Activated T-helper 1 cell treated with Interleukin-2 at 50 U/mL for 16 hours (primary cell): ENCODE measurements around the gene ABCB1.

Experiments
- DNase-seq: peaks from one replicate; pipeline ENCODE4 v3.0.0-alpha.2; 2020; ENCODE audit warnings: low read depth

ABCB1 gene

DNA sequence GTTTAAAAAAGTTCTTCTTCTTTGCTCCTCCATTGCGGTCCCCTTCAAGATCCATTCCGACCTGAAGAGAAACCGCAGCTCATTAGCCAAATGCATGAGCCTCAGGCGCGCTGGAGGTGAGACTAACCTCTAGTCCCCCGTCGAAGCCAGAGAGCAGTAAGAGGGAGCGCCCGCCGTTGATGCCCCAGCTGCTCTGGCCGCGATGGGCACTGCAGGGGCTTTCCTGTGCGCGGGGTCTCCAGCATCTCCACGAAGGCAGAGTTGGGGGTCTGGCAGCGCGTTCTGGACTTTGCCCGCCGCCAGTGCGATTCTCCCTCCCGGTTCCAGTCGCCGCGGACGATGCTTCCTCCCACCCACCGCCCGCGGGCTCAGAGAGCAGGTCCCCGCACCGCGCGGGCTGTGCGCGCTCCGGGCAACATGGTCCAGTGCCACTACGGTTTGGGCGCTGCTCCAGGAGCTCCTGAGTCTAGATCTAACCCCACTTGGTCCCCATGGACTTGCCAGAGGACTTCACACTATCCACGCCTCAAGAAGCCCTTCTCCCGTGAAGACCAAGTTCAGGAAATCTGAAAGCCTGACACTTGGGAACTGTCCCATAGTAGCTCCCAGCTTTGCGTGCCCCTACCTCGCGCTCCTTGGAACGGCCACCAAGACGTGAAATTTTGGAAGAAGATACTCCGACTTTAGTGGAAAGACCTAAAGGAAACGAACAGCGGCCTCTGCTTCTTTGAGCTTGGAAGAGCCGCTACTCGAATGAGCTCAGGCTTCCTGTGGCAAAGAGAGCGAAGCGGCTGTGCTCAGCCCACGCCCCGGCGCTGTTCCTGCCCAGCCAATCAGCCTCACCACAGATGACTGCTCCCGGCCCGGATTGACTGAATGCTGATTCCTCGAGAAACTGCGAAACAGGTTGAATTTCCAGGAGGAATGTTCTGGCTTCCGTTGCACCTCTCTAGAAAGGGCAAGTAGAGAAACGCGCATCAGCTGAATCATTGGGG is at the start of gene ABCB1:
Gene ABCB1 (minus strand): TSS at position 755 of the 995 bp plus-strand sequence. CDS start 700 bp downstream, at position 55.
- peak; percentile 13 for DNase-seq

DNA sequence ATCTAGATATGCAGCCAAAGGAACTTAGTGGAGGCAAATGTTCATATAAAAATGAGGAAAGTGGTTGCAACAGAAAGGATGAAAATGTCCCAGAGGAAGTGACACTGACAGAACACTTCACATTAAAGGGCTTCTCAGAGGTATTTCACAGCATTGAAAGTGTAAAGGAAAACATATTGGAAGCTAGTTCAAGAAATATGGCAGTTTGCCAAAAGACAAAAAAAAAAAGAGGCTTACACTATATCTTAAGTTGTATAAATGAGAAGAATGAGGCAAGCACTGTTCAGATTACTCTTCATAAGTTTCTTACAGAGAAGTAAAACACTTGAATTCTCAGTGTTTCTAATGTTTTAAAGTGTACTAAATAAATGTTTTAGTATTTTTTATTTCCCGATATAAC is 47.6 kb upstream of the ABCB1 start:
- DNase-seq: no peak

DNA sequence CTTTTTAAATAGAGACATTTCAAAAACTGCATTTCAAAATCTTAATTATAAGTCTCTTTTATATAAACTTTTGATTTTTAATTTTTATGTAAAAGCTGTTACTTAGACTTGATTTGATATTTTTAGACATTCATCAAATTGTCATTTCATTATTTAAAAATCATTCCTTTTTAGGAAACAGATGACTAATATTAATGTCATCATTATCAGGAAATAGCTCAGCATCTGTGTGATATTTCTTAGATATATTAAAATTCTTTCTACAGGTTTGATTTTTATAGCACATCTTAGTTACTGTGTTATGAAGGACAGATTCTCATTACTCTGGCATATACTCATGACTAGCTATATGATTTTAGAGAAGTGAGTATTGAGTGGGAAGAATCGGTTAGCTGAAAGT is 44.8 kb upstream of the ABCB1 start:
- DNase-seq: no peak

DNA sequence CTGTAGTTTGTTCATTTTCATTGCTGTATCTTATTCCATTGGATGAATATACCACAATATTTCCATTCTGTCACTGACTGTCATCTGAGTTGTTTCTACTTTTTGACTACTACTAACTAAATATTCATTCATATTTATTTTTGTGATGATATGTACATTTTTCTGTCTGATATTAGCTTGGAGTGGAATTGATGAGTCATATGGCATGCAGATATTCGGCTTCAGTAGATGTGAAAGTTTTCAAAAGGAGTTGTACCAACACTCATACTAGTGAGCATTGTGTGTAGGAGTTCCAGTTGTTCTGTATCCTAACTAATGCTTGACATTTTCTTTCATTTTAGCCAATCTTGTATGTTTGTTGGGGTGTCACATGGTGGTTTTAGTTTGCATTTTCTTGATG is 35.2 kb upstream of the ABCB1 start:
- no peak for DNase-seq

DNA sequence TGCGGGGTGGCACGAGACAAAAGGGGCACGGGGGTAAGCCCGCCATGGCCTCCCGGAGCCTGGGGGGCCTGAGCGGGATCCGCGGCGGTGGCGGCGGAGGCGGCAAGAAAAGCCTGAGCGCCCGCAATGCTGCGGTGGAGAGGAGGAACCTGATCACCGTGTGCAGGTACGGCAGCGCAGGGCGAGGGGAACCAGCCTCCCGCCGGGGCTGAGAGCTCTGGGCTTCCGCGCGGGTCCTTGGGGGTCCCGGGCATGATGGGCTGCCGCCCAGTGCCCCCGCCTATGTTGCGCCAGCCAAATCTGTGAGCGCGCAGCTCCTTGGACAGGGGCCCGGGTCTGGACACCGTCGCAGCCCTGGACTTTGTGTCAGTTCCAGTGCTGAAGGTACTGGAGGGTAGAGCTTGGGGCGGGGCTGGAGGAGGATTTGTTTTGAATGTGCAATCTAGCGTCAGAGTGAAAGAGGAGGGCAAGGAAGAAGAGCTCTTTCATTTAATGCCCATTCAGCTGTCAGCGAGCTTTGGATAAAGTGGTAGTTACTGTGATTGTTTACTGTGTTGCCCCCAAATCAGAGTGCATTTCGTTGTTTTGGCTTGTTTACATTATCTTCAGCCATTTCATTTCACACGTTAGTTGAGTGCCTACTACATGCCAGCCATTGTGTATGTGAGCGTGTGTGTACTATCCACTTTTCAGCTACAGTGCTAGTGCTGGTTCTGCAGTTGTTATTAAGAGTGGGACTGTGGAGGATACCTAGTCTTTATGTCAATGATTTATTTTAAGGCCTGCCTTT is 28.3 kb upstream of the ABCB1 start:
- no peak for DNase-seq

DNA sequence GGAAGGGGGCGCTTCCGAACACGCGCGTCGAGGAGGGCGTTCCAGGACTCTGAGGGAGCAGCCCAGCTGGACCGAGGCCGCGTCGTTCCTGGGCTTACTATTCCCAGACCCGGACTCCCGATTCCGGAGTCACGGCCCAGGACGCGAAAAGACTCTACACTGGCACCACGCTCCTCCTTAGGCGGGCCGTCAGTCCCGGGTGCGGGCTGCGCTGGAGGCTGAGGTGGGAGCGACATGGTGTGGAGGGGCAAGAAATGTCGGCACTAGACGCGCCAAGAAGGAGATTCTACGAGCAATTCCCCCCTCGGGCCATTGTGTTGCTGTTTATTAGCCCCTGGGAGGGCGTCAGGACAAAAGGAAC is 26.9 kb upstream of the ABCB1 start:
- DNase-seq: no peak

DNA sequence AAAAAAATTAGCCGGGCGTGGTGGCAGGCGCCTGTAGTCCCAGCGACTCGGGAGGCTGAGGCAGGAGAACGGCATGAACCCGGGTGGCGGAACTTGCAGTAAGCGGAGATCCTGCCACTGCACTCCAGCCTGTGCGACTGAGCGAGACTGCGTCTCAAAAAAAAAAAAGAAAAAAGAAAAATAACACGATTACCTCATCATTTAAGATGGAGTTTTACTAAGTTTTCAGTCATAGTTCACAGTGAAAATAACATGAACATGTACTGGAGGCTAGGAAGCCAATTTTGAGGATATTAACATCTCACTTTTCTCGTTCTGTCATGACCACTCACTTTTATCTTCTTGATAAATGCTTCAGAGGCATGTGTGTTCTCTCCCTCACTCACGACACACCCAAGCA is 24.4 kb upstream of the ABCB1 start:
- no peak for DNase-seq

DNA sequence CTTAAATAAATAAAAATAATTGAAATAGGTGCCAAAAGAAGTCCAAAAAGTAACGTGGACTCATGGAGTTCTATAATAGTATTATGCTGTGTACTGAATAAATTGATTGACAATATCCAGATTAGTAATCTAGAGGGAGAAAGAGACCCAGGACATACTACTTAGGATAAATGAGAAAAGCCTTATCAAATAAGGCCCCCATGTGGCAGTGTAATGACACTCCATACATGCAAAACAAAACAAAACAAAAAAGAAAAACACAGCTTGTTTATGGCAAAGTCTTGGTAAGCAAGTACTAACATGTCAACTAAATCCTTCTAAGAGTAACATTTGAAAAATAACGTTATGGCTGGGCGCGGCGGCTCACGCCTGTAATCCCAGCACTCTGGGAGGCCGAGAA is 23.9 kb upstream of the ABCB1 start:
- DNase-seq: no peak

DNA sequence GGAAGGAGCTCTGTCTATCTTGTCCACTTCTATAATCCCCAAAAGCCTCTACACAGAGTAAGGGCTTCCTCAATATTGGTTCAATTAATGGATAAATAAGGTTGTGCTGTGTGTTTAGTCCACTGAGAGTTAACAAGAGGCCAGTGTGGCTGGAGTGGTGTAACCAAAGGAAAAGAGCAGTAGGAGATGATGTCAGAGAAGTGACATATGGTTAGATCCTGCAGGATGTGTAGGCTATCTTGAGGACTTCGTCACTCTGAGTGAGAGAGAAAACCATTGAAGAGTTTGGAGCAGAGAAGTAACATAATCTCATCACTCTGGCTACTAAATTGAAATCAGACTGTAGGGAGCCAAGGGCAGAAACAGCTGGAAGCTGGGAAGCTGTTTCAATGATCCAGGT is 14.5 kb upstream of the ABCB1 start:
- DNase-seq: no peak

DNA sequence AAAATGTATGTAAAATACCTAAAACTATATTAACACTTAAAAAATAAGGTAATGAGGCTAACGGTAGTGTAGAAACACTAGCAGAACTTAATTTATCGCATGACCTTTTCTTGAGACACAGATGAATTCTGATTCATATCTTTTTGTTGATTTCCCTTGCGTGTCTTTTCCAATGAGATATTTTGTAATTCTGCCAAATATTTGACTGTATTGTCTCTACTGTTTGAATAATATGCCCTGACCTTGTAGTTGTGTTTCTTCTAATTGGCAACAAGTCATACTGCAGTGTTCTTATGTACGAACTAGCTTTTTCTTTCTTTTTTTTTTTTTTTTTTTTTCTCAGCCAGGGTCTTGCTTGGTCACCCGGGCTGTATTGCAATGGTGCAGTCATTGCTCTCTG is 9.2 kb upstream of the ABCB1 start:
- no peak for DNase-seq

DNA sequence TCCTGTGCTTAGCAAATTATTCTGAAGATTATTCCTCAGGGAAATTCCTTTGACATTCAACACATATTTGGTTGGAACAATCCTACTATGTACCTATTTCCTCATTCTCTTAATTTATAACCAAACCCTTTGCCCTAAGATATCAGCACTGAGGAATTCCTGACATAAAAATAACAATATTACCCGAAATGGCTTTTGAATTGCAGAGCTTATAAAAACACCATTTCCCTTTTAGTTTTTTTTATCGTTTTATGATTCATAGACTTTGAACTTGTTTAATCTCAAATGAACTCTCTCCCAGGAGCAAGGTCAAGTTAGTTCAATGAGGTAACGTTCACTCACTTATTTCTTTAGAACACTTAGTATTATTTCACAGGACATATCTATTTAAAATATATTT is 7.7 kb upstream of the ABCB1 start:
- DNase-seq: no peak

DNA sequence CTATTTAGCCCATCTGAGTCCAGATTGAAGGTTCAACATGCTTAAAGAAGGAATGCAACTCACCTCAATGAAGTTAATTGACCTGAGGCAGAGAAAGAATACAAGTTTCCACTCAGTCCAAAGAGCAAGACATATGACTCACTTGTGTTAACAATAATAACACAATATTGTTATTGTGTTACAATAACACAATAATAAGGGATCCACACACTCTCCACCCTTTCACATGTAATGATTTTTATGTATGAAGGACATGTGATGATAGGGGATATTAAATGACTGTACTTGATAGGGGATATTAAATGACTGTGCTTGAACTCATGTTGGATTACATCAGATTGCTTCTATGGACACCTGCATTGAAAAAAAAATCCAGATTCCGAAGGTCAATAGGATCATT is 3.6 kb upstream of the ABCB1 start:
- no peak for DNase-seq

DNA sequence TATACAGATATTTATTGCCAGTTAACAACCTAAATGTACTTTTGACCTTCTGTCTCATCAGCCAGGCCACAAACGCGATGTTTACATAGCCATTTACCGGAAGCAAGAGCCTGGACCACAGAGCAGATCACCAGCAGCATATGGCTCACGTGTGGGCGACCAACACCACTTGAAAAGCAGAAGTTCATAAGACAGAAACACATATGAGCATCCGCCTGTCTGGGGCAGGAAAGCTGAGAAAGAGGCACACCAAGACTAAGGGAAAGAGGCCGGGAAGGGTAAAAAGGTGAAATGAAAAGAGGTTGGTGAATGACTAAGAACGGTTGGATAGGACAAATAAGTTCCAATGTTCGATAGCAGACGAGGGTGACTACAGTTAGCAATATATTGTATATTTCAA is 1.3 kb downstream of the ABCB1 start:
- DNase-seq: peak; percentile 4

DNA sequence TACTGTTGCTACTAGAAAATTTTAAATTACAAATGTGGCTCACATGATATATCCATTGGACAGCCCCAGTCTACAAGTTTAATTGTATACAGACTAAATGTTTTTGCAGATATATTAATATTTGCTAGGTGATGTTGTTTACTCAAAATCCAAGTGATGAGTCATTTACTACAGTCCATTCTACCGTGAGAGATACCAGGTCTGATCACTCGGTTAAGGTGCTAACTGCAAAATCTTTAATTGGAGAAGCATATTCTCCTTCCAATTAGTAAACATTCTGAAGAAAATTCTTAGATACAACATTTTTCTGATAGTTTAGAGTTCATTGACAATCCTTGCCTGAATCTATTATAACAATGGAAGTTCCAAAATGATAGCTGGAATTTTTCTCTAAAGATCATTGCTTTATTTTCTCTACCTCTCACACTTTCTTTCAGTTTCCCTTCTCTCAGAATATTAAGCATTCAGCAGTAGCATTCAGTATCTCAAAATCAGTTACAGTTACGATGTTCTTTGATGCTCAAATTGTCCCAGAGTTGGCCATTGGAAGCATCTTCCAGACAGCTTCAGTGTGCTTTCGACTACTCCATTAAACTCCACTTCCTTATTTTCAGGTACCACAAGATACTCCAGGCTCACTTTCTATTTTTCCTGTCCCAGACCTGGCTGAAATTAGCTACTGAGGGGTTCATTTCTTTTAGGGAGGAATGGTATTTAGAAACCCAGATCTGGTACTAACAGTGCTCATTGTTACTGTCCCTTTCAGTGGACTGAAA is 2.3 kb downstream of the ABCB1 start:
- DNase-seq: no peak

DNA sequence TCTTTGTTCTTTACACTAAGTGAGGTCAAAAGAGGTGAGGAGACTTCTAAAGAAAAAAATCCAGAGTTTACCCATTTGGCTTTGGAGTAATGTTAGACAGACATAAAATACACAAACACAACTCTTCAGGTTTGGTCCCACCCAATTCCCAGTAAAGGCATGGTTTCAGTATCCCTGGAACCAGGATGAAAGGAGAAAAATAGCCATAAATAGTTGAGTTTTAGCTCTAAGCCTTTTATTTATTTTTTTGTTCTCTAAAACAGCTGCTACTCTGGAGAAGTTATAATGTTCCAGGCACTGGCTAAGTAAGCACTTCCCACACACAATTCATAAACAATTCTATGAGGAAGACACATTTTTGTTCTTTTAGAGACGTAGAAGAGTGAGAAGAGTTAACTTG is 4.0 kb downstream of the ABCB1 start:
- no peak for DNase-seq

DNA sequence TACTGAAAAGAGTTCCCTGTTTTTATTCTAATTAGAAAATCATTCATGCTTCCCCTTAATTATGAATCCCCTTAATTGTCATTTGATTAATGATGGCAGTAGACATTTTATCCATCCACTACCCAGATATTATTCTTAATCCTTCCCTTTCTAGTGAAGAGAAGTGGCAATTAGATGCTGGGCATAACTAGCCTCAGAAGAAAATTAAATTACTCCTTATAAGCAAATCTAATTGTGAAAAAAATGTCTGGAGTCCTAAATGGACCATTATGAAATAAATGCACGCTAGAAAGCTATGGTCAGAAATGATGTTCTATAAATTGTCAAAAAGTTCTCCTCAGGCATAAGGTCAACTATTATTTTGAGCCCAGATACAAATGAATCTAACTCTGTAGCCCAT is 4.5 kb downstream of the ABCB1 start:
- no peak for DNase-seq

DNA sequence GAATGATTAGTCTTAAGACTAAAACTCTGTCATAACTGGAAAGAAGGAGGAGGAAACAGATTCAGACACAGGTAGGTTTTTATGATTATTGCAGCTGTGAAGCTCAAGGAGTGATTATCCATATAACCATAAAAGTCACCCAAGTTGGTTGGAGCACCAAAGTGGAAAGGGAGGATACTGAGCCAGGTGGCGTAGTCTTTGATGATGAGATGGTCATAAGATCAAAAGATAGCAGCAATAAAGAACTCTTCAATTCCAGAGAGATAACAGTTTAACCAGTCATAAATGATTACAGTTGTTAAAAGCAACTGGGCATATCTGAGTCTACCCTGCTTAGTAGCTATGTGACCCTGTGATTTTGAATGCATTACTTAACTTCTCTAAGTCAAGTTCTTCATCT is 8.4 kb downstream of the ABCB1 start:
- no peak for DNase-seq

DNA sequence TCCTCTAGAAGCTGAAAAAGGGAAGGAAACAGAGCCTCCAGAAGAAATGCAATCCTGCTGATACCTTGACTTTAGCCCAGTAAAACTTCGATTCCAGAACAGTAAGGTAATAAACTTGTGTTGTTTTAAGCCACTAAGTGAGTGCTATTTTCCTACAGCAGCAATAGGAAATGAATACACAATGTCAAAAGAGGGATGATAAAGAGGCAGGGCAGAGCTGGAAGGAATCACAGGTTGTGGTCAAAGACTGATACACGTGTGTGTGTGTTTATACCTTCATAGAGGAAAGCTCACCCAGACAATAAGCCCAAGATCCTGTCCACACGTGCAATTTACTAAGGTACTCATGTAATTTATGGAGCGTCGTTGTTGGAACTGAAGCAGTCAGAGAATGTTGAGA is 9.5 kb downstream of the ABCB1 start:
- no peak for DNase-seq

DNA sequence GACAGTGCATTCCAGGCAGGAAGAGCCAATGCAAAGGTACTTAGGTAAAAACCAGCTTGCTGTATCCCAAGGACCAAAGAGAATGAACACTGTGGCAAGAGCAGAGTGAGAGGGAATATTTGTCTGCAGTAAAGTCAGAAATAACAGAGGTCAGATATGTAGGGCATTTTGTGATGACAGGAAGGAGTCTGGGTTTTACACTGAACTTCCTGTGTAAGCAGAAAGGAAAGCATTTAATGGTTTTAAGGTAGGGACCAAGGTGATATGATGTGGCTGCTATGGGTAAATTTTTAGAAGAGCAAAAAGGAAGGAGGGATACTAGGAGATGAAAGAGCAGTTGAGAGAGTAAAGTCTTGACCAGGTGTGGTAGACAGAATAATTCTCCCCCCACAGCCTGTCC is 10.1 kb downstream of the ABCB1 start:
- DNase-seq: no peak

DNA sequence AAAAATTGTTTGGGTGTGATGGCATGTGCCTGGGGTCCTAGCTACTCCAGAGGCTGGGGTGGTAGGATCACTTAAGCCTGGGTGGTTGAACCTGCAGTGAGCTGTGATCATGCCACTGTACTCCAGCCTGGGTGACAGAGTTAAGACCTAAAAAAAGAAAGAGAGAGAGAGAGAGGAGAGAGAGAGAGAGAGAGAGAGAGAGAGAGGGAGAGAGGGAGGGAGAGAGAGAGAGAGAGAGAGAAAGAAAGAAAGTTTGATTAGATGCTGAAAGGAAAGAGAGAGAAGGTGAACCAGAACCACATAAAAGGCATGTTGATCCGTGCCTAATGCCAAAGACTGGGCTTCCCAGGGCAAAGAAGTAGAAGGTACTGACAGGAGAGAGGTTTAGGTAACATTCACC is 11.1 kb downstream of the ABCB1 start:
- no peak for DNase-seq

DNA sequence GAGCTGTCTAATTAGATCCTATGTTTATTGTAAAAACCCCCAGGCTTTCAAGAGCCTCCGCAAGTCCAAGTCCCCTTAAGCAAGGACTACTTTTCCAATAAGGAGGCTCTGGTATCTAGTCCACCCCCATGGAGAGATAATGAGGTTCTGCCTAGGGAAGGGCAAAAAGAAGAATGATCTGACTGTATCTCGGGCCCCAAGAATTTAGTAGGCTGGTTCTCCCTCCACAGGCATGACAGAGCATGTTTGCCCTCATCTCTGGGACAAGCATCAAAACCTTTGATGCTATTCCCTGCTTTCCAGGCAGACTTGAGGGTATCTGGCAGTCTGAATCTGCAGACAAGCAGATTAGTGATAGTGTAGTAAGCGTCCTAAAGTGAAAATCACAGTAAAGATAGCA is 19.0 kb downstream of the ABCB1 start:
- DNase-seq: no peak

DNA sequence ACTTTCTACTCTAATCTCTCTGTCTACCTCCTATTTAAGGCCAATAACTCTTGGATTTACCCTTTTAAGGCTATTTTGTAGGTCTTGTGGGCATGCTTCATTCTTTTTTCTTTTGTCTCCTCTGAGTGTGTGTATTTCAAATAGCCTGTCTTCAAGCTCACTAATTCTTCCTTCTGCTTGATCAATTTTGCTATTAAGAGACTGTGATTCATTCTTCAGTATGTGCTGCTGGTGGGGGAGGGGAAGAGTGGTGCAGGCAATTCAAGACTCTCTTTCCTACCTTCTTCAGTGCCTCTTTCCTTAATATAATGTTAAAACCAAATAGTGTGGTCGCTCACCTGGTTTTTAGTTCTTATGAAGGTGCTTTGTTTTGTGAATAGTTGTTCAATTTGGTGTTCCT is 20.0 kb downstream of the ABCB1 start:
- no peak for DNase-seq

DNA sequence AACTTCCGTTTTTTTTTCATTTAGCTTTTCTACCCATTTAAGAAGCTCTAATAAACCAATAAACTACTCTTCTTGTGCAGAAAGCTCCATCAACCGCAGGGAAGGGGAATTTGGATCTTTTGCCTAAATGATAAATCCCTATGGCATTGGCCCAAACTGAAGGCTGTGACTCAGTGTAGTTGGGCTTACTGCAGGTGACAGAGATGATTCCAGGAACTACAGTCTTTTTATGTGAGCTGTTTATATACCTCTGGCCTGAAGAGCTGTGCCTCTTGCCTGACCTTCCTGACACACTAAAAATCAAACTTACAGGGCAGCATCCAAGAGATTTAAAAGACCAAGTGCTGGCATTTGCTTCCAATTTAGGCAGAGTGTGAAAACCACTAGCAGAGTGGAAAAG is 25.2 kb downstream of the ABCB1 start:
- DNase-seq: no peak
